Fibroblast of peridontal ligament (primary cell): ENCODE results near the gene NCAPG.

Experiments
- DNase-seq: peaks from one replicate; pipeline ENCODE4 v3.0.0-alpha.2; 2010; ENCODE audit errors: extremely low read depth

The NCAPG gene

GRCh38 chr4:17810260-17811077 lies at the start of gene NCAPG, which contains the start of gene DCAF16:
Gene NCAPG (plus strand): TSS chr4:17810979. CDS start chr4:17811078, 99 bp downstream.
Gene DCAF16 (minus strand): TSS chr4:17810757. CDS start chr4:17804141, 6,616 bp downstream.
- DNase-seq: peak; percentile 99

DNA sequence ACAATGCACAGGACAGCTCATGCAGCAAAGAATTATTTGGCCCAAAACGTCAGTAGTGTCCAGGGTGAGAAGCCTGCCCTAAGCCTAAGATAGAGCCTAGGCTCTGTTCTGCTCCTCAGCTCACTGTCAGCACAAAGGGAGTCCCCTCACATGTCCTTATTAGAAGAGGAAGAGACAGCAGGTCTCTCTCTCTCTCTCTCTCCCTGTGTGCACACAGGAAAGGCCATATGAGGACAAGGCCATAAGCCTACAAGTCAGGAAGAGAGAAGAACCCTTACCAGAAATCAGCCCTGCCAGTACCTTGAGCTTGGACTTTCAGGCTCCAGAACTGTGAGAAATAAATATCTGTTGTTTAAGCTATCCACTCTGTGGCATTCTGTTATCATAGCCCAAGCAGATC lies 49.7 kb upstream of the NCAPG start:
- DNase-seq: no peak

GRCh38 chr4:17762726-17763125 lies 48.1 kb upstream of the NCAPG start:
- peak; percentile 25 for DNase-seq

GRCh38 chr4:17763416-17763815 lies 47.4 kb upstream of the NCAPG start:
- no peak for DNase-seq

GRCh38 chr4:17763931-17764330 lies 46.8 kb upstream of the NCAPG start:
- DNase-seq: no peak

GRCh38 chr4:17765514-17766286 lies 45.1 kb upstream of the NCAPG start:
- no peak for DNase-seq

GRCh38 chr4:17766826-17767458 lies 43.8 kb upstream of the NCAPG start:
- no peak for DNase-seq

DNA sequence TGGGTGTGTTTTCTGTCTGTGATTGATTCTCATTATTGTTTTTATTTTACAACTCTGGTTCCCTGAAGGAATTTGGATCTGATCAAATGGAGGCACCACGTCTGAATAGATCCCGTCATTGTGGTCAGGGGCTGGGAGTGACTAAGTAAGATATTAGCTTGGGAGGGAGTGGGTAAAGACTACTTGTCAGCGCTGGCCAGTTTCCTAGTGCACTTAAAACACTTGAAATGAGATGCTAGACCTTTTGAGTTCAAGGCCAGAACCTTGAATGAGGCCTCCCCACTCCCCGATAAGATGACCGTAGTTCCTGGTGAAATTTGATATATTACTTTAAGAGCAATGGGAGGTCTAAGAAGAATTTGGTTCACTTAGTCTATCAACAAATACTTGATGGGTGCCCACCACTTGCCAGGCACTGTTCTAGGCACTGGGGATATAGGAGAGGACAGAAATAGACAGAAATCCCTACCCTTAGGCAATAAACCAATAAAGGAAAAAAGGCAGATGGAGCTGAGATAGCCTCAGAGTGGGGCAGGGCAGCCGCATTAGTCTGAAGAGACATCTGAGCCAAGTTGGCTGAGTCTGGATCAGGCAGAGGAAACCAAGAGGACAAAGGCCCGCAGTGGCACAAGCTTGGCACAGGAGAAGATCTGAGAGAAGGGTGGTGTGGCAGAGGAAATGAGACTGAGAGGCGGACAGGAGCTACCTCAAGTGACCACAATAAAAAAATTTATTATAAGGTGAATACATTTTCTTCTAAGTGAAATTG lies 41.2 kb upstream of the NCAPG start:
- no peak for DNase-seq

- no peak for DNase-seq
Observed at GRCh38 chr4:17770845-17771244, 39.9 kb upstream of the NCAPG start.

- no peak for DNase-seq
Observed at GRCh38 chr4:17771284-17771908, 39.4 kb upstream of the NCAPG start.

GRCh38 chr4:17773135-17773698 lies 37.6 kb upstream of the NCAPG start:
- no peak for DNase-seq

DNA sequence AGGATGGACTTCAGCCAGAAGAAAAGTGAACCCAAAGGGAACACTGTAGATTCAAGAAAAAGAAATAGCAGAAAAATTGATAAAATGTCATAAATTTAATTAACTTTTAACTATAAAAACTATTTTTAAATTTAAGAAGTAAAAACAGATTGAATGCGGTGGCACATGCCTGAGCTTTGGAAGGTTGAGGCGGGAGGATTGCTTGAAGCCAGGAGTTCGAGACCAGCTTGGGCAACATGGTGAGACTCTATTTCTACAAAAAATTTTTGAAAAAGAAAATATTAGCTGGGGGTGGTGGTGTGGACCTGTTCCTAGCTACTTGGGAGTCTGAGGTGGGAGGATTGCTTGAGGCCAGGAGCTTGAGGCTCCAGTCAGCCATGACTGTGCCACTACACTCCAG lies 32.3 kb upstream of the NCAPG start:
- DNase-seq: no peak

DNA sequence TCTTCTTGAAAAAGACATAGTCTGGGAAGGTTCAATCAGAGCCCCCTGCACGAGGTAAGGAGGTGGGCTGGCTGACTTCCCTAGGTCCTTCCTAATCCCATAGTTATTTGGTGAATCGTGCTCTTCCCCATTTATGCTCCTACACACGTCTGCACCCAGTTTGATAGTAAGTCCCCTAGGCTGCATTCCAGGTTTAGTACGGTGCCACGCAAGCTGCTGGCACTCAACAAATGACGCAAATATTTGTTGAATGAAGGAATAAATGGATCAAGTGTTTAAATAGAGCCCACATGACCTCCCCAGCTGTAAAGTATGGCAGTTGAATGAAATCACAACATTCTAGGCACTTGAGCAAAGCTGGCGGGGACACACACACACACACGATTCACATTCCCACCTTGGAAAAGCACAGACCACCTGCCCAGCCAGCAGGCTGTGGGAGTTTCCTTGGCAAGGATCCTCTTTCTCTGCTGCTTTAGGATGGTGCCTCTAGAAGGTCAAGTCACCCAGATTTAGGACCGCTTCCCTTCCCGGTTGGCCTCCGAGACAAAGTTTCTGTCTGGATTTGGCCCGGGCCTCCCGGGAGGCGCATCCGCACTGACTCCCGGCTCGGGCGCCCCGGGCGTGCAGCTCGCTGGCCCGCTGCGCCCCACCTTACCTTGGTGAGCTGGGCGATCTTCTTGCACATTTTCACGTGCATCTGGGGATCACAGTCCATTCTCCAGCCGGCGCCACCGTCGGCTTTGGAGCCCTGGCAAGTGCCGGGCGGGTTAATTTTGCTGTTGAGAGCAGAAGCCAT lies 30.1 kb upstream of the NCAPG start:
- DNase-seq: peak; percentile 11

DNA sequence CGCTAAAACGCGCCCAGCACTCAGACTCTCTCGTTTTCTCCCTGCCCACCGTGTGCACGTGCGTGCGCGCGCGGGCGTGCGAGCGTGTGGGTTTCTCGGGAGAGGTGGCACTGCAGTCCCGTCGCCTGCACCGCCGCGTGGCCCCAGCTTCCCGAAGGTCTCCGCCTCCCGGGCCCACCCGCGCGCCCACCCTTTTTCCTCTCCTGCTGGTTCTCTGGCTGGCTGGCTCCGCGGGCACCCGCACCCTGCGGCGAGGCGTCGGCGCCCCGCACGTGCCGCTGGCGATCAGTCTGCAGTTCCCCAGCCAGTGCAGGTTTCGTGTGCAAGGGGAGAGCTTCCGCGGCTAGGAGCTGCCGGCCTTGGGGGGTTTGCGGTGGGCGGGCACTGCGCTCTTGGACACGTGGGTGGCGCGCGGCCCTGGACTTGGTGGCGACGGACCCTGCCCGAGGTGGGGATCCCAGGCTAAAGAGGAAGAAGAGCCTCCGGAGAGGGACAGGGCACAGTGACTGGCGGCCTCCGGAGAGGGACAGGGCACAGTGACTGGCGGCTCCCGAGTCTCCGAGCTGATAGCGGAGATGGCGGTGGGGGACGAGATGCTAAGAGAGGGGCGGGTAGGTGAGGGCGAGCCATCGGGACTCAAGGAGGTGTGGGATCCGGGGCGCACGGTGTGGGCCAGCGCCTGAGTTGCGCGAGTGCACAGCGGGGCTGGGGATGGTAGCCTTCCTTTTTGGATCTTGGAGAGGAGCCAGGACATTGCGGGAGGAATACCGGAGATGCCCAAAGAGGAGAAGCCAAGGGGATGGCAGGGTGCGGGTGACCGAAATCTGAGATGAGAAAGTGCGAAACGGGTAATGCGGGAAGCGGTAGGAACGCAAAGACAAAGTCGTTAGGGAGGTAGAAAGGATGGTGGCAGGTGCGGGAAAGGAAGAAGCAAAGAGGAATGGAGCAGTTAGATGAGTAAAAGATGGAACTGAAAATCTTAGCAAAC lies 29.2 kb upstream of the NCAPG start, which contains the start of gene FAM184B:
TSS of gene FAM184B (minus strand) at position 322 of the 988 bp plus-strand sequence. CDS start 322 bp downstream, outside the sequence.
- no peak for DNase-seq

DNA sequence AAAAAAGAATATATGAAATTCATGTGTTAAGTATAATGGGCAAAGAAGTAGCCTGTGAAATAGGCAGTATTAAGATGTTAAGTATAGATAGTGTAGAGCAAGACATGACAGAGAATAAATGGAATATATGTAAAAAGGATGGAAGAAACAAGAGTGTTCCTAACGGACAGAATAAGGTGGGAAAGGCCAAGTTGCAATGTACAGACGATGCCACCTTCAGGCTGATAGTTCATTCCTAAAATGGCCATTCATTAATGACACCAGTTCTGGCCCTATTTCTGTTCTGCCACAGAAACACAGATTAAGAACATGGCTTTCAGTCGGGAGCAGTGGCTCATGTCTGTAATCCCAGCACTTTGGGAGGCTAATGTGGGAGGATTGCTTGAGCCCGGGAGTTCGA lies 24.9 kb upstream of the NCAPG start:
- no peak for DNase-seq

DNA sequence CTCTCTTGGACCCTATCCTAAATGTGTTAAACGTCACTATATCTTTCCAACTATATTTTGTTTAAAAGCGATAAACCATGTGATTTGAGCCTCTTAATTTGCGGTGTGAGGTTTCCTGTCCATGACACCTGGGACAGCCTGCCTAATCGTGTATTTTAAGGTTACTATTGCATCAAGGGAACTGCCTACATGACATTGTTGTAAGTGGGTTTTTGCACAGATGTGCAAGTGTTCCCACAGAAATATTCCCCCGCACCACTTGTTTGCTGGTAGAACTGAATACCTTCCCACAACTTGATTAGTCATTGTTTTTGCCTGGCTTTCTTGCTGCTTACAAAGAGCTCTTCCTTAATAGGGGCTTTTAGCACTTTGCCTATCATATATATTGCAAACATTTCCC lies 24.2 kb upstream of the NCAPG start:
- no peak for DNase-seq

GRCh38 chr4:17787315-17787714 lies 23.5 kb upstream of the NCAPG start:
- no peak for DNase-seq

GRCh38 chr4:17788956-17789355 lies 21.8 kb upstream of the NCAPG start:
- no peak for DNase-seq

DNA sequence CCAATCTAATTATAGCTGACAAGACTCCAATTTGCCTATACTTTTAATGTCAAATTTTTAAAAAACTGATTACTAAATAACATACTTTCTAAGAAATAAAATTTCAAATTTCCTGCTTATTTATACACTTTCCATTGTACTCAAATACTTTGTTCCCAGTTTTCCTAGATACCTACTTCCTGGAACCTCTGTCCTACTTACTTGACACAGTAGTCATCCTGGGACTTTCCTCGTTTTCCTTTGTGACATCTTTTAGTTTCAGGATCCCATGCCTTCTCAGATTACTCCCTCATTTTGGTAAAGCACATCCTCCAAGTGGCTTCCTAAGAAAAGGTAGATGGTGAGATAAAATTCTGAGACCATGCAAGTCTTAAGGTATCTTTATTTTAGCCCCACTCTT lies 16.0 kb upstream of the NCAPG start:
- DNase-seq: no peak
